Activated T-cell treated with anti-CD3 and anti-CD28 coated beads for 1 hour (primary cell): Measurements from ENCODE around the gene NRCAM.

Experiments
- DNase-seq: peaks from one replicate; pipeline ENCODE4 v3.0.0-alpha.2; 2020; ENCODE audit warnings: low read depth

Gene NRCAM

DNA sequence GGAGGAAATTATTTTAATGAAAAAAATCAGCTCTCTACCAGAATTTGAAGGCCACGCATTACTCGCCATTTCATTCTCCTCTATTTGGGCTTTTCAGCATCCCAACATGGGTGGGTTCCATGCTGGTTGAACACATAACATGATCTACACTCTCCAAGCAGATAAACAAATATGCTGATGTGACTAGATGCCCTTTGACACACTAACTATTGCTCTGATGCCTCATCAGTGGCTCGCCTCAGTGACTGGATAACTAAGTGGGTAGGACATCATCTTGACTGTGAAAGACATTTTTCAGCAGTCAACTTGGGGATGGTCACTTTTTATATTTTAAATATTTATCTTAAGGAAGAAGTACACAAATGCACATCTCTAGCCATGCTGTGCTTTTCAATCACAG is 212.1 kb downstream of the NRCAM start:
- no peak for DNase-seq

DNA sequence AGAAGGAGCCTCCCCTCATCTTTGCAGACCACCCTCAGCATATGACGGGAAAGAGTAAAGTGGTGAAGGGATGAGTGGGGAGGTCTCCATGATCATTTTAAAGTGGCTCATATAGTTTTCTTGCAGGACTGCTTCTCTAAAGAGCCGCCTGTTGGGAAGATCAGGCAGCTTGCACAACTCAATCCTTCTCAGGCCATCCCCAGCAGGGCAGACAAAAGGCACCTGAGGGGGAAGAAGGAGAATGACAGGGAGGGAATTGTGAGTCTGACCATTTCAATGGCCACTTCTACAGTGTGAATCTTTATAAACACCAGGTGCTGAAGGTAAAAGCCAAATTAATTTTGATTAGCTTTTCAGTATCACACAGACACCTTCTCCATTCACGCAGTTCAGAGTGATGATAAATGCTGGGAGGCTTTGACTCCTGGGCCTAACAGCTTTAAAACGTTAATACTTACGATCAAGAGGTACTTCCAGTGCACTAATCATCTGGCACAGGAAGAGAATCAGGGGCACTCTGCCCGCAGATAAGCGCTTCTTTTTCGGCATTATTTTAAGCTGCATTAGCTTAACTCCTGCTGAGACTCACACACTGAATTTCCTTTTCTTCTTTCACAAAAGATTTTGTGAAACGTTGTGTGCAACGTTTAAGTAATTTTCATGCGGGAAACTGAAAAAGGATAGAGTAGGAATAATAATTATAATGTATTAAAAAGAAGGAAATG is 216.6 kb downstream of the NRCAM start:
- no peak for DNase-seq

DNA sequence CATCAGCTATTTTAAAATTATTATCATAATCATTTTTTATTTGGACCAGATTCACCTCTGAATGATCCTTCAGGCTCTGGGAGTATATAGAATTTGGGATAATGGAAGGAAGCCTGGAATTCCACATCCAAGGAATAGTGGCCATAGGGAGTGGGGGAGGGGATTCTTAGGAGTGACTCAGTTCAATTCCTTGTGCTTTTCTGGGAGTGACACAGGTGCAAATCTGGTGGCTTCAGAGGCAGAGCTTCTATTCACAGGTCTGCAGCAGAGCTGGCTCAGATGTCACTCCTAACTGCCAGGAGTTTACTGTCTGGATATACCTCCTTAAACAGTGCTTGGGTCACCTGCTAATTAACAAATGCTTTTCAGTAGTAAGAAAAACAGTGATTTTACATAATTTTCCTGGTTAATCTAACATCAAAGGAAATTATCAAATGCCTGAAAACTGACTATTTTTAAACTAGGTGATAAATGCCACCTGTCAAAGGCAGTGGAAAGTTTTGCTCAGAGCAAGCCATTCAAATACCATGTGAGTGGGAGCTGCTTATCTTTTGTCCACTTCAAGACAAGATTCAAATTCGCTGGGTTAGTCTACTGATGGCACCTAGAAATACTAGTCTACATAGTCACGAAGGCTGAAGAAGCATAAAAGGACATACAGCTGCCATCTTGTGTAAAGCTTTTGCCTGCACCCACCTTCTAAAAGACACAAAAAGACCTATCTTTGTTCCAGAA is 219.4 kb downstream of the NRCAM start:
- DNase-seq = no peak

DNA sequence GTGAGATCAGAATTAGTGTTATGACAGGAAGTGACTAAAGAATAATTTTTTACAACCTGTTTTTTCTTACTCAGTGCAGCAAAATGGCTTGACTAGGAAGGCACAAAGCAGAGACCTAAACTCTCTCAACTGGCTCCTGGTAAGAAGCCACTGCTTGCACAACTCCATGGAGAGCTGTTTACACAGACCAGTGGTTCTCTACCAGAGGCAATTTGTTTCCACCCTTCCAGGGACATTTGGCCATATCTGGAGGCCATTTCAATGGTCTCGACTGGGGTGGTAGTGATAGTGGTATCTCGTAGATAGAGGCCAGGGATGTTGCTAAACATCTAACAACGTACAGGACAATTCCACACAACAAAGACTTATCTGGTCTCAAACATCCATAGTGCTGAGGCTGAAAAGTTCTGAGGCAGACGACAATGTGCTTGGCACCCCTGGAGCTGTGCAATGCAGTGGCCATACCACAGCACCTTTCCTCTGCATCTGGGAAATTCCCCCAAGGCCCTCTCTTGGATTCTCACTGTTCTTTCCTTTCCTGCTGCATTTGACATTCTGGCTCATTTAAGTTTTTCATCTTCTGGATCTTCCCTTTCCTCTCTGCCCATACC is 220.7 kb downstream of the NRCAM start:
- DNase-seq = no peak

DNA sequence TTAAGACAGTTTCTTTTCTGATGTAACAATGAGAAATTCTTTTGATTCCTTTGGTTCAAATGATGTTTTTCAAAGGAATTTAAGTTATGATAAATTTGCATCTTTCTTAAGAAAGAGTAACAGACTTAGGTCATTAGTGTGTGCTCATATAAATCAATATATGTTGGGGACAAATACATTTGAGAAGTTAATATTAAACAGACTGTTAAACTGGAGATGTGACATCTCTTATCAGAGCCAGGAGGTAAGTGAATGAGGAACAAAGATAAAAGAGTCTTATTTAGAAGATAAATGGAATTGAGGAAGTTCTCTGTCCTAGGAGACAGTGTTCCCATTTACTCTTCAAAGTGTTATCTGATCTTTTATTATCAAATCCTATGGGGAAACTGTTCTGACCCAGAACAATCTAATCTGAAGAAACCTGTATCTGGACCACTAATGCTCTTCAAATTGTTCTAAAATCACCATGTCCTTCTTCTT is 221.2 kb downstream of the NRCAM start:
- no peak for DNase-seq

DNA sequence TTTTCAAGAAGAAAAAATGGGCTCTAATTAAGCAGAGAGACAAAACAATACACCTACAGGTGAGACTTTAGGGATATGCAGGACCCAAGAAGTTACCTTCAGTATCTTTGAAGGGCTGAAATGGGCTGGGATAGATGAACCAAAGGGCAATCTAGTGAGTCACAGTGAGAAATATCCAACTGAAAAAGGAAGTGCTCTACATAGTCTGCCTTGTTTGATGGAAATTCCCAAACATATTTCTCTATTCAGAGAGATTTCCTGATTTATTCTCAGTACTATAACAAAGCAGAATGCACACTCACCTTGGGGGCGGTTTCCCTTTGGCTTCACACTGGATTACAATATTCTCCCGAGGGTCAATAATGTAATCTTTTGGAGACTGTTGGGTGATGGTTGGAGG is 222.0 kb downstream of the NRCAM start:
- no peak for DNase-seq

DNA sequence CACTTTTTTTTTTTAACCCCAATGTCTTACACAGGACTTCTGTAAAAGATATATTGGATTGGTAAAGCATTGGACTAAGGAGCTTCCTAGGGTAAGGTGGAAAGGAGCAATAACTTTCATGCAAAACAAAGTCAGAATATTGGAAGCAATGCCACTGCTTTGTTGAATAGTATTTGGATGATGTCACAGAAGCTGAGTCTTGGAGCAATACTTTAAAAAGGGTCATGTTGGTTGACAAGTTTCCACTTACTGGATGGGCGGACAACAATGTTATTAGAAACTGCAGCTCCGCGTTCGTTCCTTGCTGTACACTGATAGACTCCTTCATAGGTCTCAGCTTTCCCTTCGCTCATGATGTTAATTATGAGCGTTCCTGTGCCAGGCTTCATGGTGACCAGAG is 224.2 kb downstream of the NRCAM start:
- DNase-seq = no peak

DNA sequence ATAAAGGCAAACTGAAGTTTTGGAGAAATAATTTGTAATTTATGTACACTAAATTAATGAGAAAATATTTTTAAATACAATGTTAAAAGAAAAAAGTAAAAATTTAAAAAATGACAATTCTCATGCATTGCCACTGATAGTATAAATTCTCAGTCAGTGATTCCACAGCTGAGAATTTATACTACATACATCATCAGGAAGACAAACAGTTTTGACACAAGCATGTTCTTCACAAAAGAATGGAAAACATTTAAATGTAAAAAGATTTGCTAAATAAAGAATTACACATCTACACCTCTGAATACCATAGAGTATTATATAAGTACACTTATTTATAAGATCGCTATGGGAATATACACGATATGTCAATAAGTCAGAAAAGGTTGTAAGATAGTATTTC is 225.0 kb downstream of the NRCAM start:
- DNase-seq = no peak

DNA sequence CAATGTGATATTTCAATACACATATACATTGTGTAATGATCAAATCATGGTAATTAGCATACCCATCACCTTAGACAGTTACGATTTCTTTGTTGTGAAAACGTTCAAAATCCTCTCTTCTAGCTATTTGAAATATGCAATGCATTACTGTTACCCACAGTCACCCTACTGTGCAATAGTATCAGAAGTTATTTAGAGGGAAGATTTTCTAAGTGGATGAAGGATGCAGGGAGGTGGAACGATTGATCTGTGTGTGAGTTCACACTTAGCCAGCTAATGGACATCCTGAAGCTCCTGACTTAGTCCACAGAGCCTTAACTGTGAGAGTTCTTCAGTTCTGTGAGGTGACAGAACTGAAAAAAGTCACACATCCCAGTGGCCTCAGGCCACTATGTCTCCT is 228.9 kb downstream of the NRCAM start:
- no peak for DNase-seq

DNA sequence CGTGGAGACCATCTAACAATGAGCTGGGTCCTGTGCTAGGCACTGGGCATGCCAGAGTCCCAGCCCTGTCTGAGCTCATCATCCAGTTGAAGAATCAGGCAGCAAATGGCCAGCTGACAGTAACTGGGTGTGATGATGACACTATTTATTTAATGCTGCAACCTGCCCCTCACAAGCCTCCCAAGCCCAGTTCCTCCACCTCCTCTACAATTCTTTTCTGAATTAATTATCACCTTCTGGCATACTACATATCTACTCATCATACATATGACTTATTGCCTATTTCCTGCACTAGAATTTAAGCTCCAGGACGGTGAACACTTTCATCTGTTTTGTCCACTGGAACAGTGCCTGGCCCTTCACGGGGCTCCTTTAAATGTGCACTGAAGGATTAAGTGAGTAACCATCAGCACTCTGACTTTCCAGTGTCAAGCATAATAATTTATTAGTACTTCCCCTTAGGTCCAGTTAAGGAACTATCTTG is 229.4 kb downstream of the NRCAM start:
- no peak for DNase-seq

DNA sequence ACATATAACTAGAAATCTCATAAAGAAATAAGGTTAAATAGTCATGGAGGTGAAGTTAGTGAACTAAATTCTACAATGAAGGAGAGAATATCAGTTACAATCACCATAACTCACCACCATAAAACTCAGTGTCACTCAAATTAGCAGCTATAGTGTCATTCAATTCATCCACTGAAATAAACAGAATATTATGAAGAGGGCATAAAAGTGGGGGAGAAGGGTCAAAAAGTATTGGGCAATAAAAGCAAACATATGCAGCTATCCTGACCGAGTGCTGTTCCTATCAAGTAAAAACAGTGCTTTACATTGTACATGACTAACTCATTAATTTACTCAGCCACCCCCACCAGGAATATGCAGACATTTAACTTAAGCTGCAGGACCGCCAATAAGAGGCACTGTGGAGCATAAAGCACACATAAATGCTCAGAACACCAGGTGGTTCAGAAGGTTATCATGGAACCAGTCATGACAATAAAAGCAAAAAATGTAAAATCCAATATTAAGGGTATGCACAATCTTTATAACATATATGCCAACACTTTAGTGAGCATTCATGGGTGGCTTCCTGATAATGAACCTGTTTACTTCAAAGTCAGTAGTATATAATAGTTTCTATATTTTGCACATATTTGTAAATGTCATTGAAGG is 230.6 kb downstream of the NRCAM start:
- no peak for DNase-seq

DNA sequence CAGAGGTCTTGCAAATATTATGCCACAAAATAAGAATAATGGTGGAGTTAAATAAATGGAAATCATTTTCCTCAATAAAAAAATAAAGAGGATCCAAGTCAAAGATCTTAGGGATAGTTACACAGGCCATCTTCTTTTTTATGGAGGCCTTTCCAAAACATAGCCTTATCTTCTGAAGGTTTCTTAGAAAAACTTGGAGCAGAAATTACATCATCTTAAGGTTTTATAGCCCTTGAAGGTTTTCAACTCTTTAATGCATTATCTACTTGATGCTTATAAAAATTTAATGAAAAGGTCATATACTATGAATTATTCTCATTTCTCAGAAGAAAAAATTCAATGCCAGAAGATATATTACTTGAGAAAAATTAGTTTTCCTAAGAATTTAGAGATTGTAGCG is 231.8 kb downstream of the NRCAM start:
- no peak for DNase-seq

DNA sequence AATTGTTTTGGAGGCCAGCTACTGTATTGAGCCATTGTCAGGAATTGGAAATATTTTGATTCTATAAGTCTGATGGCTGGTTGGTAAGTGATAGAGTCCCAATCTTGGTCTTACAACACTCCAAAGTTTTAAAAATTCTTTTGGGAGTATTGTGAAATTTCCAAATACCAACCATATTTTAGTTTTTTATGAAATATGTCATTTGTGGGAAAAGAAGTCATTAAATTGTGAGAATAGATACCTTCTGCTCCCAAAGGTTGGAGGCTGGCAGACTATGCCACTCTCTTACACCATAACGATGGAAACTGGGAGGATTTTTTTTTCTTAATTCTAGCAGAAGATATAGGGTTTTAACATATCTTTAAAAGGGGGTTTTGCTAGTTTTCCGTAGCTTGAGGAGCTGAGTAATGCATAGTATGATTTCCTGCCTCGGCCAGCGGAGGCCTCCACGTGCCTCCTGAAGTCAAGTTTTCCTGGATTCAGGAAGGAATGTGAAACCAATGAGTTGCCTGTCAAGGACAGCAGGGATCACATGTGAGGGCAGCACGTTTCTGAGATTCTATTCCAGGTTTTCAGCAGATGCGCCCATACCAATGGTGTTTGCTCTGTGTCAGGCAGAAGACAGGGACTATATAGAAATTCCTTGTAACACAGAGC is 233.9 kb downstream of the NRCAM start:
- no peak for DNase-seq

DNA sequence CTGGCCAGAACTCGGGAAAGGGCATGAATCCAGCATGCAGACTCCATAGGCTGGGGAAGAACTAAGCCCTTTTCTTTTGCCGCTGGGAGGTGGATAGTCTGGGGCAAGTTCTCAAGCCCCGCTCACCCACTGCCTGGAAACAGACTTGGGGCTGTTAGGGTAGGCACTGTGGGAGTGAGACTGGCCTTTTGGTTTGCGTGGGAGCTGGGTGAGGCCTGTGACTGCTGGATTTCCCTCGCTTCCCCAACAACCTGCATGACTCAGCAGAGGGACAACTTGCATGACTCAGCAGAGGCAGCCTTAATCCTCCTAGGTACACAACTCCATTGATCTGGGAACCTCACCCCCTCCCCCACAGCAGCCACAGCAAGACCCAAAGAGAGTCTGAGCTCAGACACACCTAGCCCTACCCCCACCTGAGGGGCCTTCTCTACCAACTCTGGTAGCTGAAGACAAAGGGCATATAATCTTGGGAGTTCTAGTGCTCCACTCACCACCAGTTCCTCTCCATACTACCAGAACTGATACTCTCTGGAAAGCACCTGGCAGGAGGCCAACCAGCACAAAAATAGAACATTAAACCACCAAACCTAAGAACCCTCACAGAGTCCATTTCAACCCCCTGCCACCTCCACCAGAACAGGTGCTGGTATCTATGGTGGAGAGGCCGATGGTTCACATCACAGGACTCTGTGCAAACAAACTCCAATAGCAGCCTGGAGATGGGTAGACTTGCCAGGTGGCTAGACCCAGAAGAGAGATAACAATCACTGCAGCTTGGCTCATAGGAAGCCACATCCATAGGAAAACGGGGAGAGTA is 244.6 kb downstream of the NRCAM start:
- DNase-seq = no peak

DNA sequence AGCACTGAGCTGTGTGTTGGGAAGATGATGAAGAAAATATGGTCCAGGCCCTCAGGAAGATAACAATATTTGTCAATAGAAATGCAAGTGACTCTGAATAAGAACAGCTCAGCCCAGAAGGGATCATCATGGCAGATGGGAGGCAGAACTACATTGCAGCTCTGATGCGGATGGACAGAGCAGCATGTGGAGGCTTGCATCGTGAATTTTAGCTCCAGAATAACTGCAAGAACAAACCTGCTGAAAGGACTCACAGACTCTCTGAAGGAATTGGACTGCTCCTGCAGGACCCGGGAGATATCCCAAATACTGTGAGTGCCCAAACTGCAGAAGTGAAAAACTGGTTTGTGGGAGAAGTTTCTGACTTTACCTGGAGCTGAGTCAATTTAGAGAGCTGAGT is 245.4 kb downstream of the NRCAM start:
- no peak for DNase-seq

DNA sequence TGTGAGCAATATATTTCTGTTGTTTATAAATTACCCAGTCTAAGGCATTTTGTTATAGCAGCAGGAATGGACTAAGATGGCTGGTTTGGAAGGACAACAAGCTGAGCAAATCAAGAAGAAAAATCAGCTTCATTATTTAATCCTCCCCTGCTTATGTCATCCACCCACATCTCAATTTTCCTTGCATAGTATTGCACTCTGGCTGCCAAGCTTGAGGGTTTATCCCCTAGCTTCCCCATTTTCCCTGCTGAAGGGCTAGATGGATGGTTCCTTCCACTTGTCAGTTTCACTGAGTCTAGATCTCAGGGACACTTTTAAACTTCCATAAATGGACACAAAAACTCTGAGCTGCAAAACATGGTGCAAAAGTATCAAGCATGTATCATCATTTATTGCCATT is 250.9 kb downstream of the NRCAM start:
- DNase-seq = no peak

DNA sequence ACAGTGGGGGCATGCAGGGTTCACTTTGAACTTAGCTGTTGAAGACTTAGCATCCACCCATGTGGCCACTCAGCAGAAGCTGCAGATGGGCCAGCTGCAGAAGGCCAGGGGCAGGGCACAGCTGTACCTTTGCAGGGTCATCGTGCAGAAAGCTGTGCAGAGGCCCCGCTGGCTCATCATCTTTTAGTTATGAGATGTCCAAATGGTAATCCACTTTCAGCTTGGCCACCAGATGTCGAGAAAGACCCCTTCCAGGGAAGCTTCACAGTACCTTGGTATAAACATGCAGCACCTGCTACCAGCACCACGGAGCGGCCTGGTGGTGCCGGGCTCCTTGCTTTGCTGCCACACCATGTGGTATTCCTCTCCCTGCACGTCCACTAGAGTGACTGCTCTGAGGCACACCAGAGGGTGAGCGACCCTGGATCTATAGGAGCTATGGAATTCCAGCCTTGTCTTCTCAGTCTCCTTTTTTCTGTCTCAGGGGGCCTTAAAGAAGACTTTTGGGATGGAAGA is 251.9 kb downstream of the NRCAM start:
- DNase-seq = no peak

DNA sequence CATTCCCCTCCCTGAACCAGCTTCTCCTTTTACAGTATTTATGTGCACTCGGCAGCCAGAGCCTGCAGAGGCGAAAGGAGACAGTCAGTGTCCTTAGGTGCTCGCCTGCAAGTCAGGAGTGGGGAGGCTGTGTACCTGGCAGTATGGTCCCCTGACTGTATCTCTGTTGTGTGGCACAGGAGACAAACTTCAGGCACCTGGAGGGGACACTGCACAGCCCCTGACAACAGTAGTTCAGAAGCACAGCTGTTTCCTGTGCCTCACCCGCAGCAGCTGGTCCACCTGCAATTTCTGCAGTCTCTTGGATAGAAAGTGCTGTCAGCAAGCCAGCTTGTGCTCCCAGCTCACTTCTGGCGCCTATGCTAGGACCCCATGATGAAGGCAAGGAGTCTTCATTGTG is 252.7 kb downstream of the NRCAM start:
- DNase-seq = no peak

DNA sequence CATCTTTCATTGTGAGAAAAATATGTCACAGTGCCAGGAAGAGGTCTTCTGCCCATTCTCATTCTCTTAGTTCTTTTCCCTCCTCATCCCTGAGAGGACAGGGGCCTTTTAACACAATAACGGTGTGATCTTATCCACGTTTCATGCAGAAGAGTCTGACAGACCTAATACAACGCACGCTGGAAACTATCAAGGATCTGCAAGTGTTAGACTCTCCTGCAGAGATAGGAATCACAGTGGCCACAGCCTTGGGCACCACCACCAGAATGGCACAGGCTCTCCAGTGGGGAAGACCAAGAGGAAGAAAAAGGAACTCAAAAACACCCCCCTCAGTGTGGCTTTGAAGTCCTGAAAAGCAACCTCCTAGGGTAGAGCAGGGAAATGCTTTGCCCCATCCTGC is 253.5 kb downstream of the NRCAM start:
- DNase-seq = no peak

DNA sequence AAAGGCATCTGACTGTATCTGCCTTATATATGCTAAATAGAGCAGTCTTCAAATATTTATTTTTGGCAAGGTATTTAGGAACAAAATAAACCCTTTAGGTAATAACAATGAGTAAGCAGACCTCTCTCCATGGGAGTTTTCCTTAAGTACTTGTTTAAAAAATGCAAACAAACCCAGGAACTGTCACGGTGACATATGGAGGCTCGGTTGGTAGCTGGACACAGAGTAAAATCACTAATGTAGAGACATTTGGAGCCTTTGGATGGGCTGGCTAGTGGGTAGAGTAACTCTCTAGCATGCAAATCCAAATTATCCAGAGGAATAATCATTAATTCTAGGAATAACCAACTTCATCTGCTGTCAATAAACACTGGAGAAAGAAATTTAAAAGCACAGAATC is 254.5 kb downstream of the NRCAM start:
- no peak for DNase-seq

DNA sequence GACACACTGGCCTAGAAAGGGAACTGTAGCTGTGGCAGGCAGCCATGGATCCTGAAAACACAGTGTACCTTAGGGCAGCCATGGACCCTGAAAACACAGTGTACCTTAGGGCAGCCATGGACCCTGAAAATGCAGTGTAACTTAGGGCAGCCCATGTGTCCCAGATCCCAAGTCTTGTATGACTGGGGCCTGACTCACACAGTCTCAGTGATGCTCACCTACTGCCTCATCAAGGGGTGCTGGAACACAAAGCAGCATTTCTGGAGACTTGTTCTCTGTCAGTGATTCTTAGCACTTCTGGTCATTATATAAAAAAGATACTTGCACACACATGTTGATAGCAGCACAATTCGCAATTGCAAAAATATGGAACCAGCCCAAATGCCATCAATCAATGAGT is 255.9 kb downstream of the NRCAM start:
- DNase-seq = no peak
